ENCODE data around the gene SORCS1.
"Not testable (repeated sequence)": the region's sequence is repeated elsewhere in the genome, so short reads cannot be mapped to it uniquely, and the experiment has no call there.

SORCS1 gene

DNA sequence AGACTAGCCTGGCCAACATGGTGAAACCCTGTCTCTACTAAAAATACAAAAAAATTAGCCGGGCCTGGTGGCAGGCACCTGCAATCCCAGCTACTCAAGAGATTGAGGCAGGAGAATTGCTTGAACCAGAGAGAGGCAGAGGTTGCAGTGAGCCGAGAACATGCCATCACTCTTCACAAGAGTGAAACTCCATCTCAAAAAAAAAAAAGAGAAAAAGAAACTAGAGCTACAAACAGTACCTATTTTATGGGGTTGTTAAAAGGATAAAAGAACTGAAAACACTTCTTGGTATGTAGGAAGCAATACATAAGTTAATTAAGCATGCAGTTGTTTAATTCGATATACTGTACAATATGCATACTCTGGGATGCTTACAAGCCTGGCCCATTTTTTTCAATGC is 216.9 kb downstream of the SORCS1 start:
- DNase-seq (ENCODE audit: low read depth in 2 of 2), result no peak

GRCh38 chr10:106942035-106942662 is 222.4 kb downstream of the SORCS1 start:
- DNase-seq (ENCODE audit: low read depth in 2 of 2), result no peak

GRCh38 chr10:106941297-106942034 is 223.0 kb downstream of the SORCS1 start:
- no peak for DNase-seq (ENCODE audit: low read depth in 2 of 2)

GRCh38 chr10:106938513-106938912 is 226.0 kb downstream of the SORCS1 start:
- no peak for DNase-seq (ENCODE audit: low read depth in 2 of 2)

DNA sequence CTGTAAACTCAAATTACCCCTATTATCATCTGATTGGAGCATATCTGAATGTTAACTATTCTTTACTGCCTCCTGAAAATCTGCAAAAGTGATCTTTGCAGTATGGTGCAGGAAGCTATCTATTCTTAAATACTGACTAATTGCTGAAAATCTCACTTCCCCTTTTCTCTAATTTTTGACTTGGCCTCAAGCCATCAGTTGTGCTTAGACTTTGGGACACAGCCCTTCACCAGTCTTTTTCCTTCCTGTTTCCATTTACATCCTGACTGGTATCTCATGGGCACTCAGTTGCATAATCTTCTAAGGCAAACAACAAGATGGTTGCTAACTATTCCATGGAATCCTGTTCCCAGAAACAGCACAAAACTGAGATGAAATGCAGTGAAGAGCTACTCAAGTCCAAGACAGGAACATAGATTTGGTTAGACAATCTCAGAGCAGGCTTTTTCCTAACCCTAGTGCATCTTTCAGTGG is 228.5 kb downstream of the SORCS1 start:
- no peak for DNase-seq (ENCODE audit: low read depth in 2 of 2)

- DNase-seq (ENCODE audit: low read depth in 2 of 2), result no peak
Measured at GRCh38 chr10:106931853-106932249, 232.7 kb downstream of the SORCS1 start.

GRCh38 chr10:106931159-106931852 is 233.2 kb downstream of the SORCS1 start:
- DNase-seq (ENCODE audit: low read depth in 2 of 2), result no peak

- no peak for DNase-seq (ENCODE audit: low read depth in 2 of 2)
Measured at GRCh38 chr10:106930751-106931150, 233.8 kb downstream of the SORCS1 start.

GRCh38 chr10:106929291-106929895 is 235.1 kb downstream of the SORCS1 start:
- no peak for DNase-seq (ENCODE audit: low read depth in 2 of 2)

GRCh38 chr10:106928151-106928550 is 236.4 kb downstream of the SORCS1 start:
- DNase-seq (ENCODE audit: low read depth in 2 of 2), result not testable (repeated sequence)

DNA sequence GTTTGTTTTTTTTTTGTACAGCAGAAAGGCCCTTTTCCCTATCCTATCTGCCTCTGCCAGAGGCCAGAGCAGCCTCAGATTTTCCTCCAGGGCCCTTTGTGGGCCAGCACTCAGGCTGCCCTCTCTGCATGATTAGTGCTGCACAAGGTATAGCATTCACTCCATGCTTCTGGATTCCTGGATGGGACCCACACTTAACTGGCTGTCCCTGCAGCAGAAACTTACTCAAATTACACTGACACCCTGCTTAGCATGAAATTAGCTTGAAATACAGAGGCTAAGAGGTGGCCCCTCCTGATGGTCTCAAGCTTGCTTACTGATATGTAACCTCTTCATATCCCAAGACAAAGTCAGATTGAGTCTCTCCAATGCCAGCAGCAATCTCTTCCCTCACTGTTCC is 239.3 kb downstream of the SORCS1 start:
- DNase-seq (ENCODE audit: low read depth in 2 of 2), result no peak

GRCh38 chr10:106920538-106920937 is 244.0 kb downstream of the SORCS1 start:
- no peak for DNase-seq (ENCODE audit: low read depth in 2 of 2)

DNA sequence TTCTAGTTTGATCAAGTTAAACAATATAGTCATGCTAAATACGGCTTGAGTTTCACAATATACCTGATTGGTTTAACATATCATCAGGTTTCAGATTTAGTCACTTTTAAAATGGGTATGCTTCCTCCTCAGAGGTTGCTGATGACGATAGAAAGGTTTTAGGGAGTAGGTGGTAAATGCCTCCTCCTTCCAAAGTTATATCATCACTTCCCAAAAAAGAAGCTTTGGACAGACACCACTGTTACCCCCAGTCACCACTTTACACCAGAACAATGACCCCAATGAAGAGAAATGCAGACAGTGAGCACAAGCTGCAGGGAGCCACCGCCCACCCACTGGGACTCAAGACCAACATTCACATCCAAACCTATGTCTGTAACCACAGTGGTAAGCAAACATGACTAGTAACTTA is 244.6 kb downstream of the SORCS1 start:
- no peak for DNase-seq (ENCODE audit: low read depth in 2 of 2)

DNA sequence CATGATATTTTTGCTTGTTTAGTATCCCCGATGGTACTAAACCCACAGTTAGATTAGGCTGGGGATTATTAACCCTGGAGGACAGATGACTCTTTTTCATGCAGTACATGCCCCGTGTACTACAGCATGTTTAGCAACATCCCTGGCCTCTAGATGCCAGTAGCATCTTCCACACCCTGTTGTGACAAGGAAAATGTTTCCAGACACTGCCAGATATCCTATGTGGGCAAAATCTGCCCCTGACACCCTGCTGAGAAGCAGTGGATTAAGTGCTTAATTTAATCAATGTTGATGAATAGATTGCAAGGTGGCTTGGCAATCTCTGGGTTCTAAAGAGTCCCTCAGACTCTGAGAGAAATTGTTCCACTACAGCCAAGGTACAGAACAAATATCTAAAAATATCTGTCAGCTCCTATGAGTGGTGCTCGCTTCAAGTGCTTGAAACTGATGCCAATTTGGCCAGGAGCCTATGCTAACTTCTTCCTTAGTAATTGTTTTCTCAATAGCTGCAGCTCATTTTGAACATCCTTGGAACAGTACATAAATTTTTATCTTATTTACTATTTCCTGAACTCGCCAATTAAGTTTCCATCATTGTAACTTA is 247.0 kb downstream of the SORCS1 start:
- DNase-seq (ENCODE audit: low read depth in 2 of 2), result no peak

GRCh38 chr10:106914016-106914415 is 250.5 kb downstream of the SORCS1 start:
- no peak for DNase-seq (ENCODE audit: low read depth in 2 of 2)

GRCh38 chr10:106913348-106913747 is 251.2 kb downstream of the SORCS1 start:
- DNase-seq (ENCODE audit: low read depth in 2 of 2), result no peak

- DNase-seq (ENCODE audit: low read depth in 2 of 2), result no peak
Measured at GRCh38 chr10:106911096-106911495, 253.4 kb downstream of the SORCS1 start.

GRCh38 chr10:106910666-106911065 is 253.8 kb downstream of the SORCS1 start:
- DNase-seq (ENCODE audit: low read depth in 2 of 2), result no peak

GRCh38 chr10:106908225-106908624 is 256.3 kb downstream of the SORCS1 start:
- no peak for DNase-seq (ENCODE audit: low read depth in 2 of 2)

DNA sequence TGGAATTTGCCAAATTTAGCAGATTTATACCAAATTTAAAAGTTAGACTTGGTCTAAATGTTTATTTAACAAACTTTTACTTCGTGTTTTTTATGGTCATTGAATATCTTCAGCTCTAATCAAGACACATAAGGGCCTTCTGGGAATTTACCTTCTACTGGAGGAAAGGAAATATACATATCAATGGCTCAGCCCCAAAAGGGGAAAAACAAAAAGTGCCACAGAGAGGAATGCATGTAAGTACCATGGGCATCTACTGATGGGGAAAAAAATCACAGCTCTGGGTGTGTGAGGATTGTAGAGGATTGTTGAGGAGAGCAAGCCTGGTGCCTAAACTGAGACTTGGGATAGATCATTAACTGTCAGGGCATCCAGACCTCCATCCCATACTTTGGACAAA is 260.3 kb downstream of the SORCS1 start:
- DNase-seq (ENCODE audit: low read depth in 2 of 2), result no peak

GRCh38 chr10:106903180-106903579 is 261.3 kb downstream of the SORCS1 start:
- DNase-seq (ENCODE audit: low read depth in 2 of 2), result no peak
